Measurements from ENCODE around the gene XPR1. TPM values are rescaled to one million over a fixed set of nuclear protein-coding genes. Genes with fewer than 3 reads are reported as not detected.

XPR1 gene
- total RNA-seq, 1 experiment from 2014 or later = 16.8 TPM

DNA sequence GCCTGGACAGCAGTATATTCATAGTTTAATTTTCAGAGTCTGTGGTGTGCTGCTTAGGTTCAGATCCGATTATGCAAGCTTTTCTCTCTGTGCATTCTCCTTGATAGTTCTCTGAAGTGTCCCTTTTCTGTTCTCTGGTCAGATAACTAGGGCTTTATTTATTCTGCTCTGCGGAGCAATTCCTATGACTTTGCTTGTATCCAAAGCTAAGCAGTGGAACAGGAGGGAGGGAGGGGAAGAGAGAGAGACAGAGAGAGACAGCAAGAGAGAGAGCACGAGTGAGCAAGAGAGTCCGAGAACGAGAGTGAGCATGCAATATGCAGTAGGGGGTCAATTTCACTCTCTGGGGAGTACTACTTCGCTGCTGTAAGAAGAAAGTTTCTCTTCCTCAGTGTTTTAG is 113.3 kb downstream of the XPR1 start:
- Histone ChIP-seq H4K20me1 (ENCODE audit: insufficient read depth) (no peaks in the 10 kb centered on the region), H3K36me3 (ENCODE audit: low read depth) (no peaks in the 10 kb centered on the region), H3K4me2 (no peak overlapping the region), H3K9me3 (ENCODE audit: insufficient read depth, low read depth) (no peaks in the 10 kb centered on the region; the same call in 1 of the 2 replicates), H3F3A (ENCODE audit: insufficient read depth, low read depth) (no peaks in the 10 kb centered on the region), H3K27me3 (ENCODE audit: insufficient read depth, low read depth) (no peaks in the 10 kb centered on the region), H3K4me3 (no peak overlapping the region), H2AFZ (no peak overlapping the region), H3K79me2 (ENCODE audit: low read depth) (no peaks in the 10 kb centered on the region), H3K27ac (no peak overlapping the region), H3K9me2 (ENCODE audit: insufficient read depth) (no peaks in the 10 kb centered on the region; the same call in 1 of the 2 replicates), H3K4me1 (replicated peaks; ENCODE audit: insufficient read depth) (no peaks in the 10 kb centered on the region)
- POLR2A ChIA-PET (ENCODE audit: unreplicated experiment) = no interaction called here
- DNase-seq = no peak
- CTCF ChIA-PET = interaction anchor here (0.6 kb wide), 1 partner anchor 229 kb away, joined by 3 read pairs; no protein-coding TSS in a partner anchor
- BruUV-seq (replicated peaks) = no TSS peak
- intact Hi-C loops (cut with micrococcal nuclease; ENCODE audit: unreplicated experiment) = no loop called here
- TF ChIP-seq EZH2 (IDR thresholded peaks at IDR 0.05; ENCODE audit: low read depth) (no peak), CTCF (conservative IDR thresholded peaks at IDR 0.05) (no peak)

DNA sequence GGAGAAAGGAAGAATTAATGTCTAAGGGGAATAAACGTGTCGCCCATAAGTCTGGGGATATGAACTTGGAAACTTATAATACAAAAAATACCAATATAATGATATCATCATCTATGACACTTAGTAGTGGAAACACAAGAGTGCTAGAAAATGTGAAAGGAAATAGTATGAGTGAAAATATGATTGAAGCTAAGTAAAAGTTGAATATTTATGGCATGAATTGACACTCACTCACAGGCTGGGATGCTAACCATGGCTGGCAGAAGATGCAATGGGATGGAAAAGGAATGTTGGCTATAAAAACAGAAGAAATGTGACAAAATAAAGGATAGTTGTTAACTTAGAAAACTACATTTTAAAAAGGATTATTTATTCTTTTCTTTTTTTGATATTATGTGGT is 120.1 kb downstream of the XPR1 start:
- BruUV-seq (replicated peaks) = no TSS peak
- intact Hi-C loops (cut with micrococcal nuclease; ENCODE audit: unreplicated experiment) = no loop called here

DNA sequence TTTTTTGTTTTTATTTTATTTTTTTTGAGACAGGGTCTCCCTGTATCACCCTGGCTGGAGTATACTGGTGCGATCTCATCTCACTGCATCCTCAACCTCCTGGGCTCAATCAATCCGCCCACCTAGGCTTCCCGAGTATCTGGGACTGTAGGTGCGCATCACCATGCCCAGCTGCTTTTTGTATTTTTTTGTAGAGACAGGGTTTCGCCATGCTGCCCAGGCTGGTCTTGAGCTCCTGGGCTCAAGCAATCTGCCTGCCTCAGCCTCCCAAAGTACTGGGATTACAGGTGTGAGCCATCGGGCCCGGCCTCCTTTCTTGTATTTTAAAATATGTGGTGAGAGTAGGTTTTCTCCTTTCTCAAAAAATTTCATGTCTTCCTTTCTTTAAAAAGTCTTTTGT is 122.6 kb downstream of the XPR1 start:
- H3K27me3 ChIP-seq (ENCODE audit: insufficient read depth, low read depth) = no peaks in the 10 kb centered on the region
- peaks cover 4% of the 10 kb centered on the region; the same call in 1 of the 2 replicates for H4K20me1 ChIP-seq (ENCODE audit: insufficient read depth)
- H3K36me3 ChIP-seq (ENCODE audit: low read depth) = no peaks in the 10 kb centered on the region
- BruUV-seq (replicated peaks) = no TSS peak
- H3F3A ChIP-seq (ENCODE audit: insufficient read depth, low read depth) = no peaks in the 10 kb centered on the region
- H3K79me2 ChIP-seq (ENCODE audit: low read depth) = no peaks in the 10 kb centered on the region
- H3K4me2 ChIP-seq = no peak overlapping the region
- H3K9me3 ChIP-seq (ENCODE audit: insufficient read depth, low read depth) = no peaks in the 10 kb centered on the region
- TF ChIP-seq CTCF (conservative IDR thresholded peaks at IDR 0.05) (no peak), EZH2 (IDR thresholded peaks at IDR 0.05; ENCODE audit: low read depth) (no peak)
- H3K9me2 ChIP-seq (ENCODE audit: insufficient read depth) = no peaks in the 10 kb centered on the region; the same call in 1 of the 2 replicates
- DNase-seq = no peak
- H3K4me1 ChIP-seq (replicated peaks; ENCODE audit: insufficient read depth) = no peaks in the 10 kb centered on the region
- no peak overlapping the region for H3K4me3 ChIP-seq
- H3K27ac ChIP-seq = no peak overlapping the region
- intact Hi-C loops (cut with micrococcal nuclease; ENCODE audit: unreplicated experiment) = no loop called here
- ChIA-PET CTCF (no interaction called here), POLR2A (ENCODE audit: unreplicated experiment) (no interaction called here)
- no peak overlapping the region for H2AFZ ChIP-seq

More for the DNA sequence above, 120.1 kb downstream of the XPR1 start:
- DNase-seq = no peak
- H3F3A ChIP-seq (ENCODE audit: insufficient read depth, low read depth) = no peaks in the 10 kb centered on the region
- H3K27me3 ChIP-seq (ENCODE audit: insufficient read depth, low read depth) = no peaks in the 10 kb centered on the region
- H3K4me1 ChIP-seq (replicated peaks; ENCODE audit: insufficient read depth) = no peaks in the 10 kb centered on the region
- no peak overlapping the region for H3K27ac ChIP-seq
- no peaks in the 10 kb centered on the region for H3K9me3 ChIP-seq (ENCODE audit: insufficient read depth, low read depth)
- peaks cover 4% of the 10 kb centered on the region; the same call in 1 of the 2 replicates for H4K20me1 ChIP-seq (ENCODE audit: insufficient read depth)
- no peaks in the 10 kb centered on the region for H3K36me3 ChIP-seq (ENCODE audit: low read depth)
- no peak for TF ChIP-seq CTCF (conservative IDR thresholded peaks at IDR 0.05)
- no peak for TF ChIP-seq EZH2 (IDR thresholded peaks at IDR 0.05; ENCODE audit: low read depth)
- no peak overlapping the region for H3K4me2 ChIP-seq
- ChIA-PET POLR2A (ENCODE audit: unreplicated experiment) (no interaction called here), CTCF (no interaction called here)
- H3K9me2 ChIP-seq (ENCODE audit: insufficient read depth) = no peaks in the 10 kb centered on the region; the same call in 1 of the 2 replicates
- H3K4me3 ChIP-seq = no peak overlapping the region
- H3K79me2 ChIP-seq (ENCODE audit: low read depth) = no peaks in the 10 kb centered on the region
- H2AFZ ChIP-seq = no peak overlapping the region

Measured in PC-9 (cell line).